ENCODE measurements around the gene KYNU.

- no peak for TF ChIP-seq CTCF (tag by site-specific recombination; IDR thresholded peaks at IDR 0.05)
- no peak for TF ChIP-seq REST (tag by site-specific recombination; IDR thresholded peaks at IDR 0.05)
- TF ChIP-seq OVOL3 (tag by site-specific recombination; IDR thresholded peaks at IDR 0.05), result no peak
- TF ChIP-seq ZNF747 (tag by site-specific recombination; IDR thresholded peaks at IDR 0.05), result no peak
- no peak for TF ChIP-seq ZNF112 (tag by site-specific recombination; IDR thresholded peaks at IDR 0.05)
- no peak for TF ChIP-seq PRDM6 (tag by site-specific recombination; IDR thresholded peaks at IDR 0.05)
- no peak for TF ChIP-seq ZNF660 (tag by site-specific recombination; IDR thresholded peaks at IDR 0.05)
- TF ChIP-seq BCL11B (tag by site-specific recombination; IDR thresholded peaks at IDR 0.05; ENCODE audit: low read depth), result no peak
- no peak for TF ChIP-seq ZNF10 (tag by site-specific recombination; IDR thresholded peaks at IDR 0.05)
- no peak for TF ChIP-seq ZNF623 (tag by site-specific recombination; IDR thresholded peaks at IDR 0.05)
- no peak for TF ChIP-seq ZNF169 (tag by site-specific recombination; IDR thresholded peaks at IDR 0.05)
Observed at GRCh38 chr2:142944721-142945120, 67.3 kb downstream of the KYNU start.

Measured in HEK293 (cell line).